GM18498 (cell line): ENCODE data around the gene NDST1.
"Not testable (repeated sequence)": the region's sequence is repeated elsewhere in the genome, so short reads cannot be mapped to it uniquely, and the experiment has no call there.

Experiments used
- ATAC-seq: cut with Tn5 transposase; IDR thresholded peaks from one replicate; pipeline ENCODE4 v1.9.1; 2021; ENCODE audit warnings: mild to moderate bottlenecking, moderate library complexity; ENCODE audit not compliant: unreplicated experiment

The NDST1 gene

GRCh38 chr5:150506571-150507473 lies 1.1 kb upstream of the NDST1 start:
- ATAC-seq = no peak

GRCh38 chr5:150508277-150508640 lies 328 bp downstream of the NDST1 start:
- ATAC-seq = no peak

- no peak for ATAC-seq
Observed at GRCh38 chr5:150508828-150509227, 897 bp downstream of the NDST1 start.

DNA sequence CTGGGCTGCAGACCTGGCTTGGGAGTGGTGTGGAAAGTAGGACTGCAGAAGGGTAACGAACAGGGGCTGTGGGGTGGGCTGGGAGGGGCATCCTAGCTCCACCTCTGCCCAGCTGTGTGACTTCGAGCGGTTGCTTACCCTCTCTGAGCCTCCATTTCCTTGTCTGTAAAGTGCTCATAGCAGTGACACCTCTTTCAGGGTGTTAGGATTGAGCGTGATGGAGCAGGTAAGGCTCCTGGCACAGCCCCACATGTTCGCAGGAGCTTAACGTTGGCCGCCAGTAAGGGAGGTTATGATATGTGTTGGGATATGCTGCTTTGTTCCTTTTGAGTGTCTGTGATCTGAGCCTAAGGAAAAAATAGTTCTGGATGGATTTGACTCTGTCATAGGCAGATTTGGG lies 2.1 kb downstream of the NDST1 start:
- no peak for ATAC-seq

DNA sequence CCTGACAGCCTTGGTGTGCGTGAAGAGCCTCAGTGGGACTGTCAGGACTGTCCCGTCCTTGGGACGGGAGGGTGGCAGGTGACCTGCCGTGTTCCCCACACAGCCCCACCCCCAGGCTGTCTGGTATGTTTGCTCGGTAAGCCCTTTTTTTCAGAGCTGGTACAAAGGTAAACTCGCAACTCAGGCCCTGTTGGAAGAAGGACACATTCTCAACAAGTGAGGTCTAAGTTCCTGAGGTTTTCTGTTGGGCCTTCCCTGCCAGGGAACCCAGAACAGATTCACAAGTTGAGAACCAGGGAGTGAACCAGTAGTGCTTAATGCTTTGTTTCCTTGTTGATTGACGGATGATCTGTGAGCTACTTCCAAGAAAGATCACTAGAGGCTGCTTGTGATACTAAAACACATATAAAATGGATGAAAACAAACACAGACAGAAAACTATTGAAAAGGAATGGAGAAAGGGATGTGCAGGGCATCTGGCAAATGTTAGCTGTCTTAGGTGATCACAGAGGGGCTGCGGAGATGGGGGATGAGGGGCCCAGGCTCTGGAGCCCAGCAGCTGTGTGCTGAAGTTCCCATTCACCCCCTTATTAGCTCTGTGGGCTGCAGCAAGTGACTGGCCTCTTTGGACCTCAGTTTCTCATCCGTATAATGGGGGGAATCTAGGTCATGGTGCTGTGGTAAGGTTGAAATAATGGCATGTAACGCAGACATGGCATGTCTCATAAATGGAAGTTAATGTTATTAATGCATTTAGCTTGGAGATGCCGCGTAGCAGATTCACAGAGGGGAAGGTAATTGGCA lies 2.7 kb downstream of the NDST1 start:
- no peak for ATAC-seq

- ATAC-seq = no peak
Observed at GRCh38 chr5:150511578-150512367, 3.8 kb downstream of the NDST1 start.

GRCh38 chr5:150512368-150512747 lies 4.4 kb downstream of the NDST1 start:
- no peak for ATAC-seq

DNA sequence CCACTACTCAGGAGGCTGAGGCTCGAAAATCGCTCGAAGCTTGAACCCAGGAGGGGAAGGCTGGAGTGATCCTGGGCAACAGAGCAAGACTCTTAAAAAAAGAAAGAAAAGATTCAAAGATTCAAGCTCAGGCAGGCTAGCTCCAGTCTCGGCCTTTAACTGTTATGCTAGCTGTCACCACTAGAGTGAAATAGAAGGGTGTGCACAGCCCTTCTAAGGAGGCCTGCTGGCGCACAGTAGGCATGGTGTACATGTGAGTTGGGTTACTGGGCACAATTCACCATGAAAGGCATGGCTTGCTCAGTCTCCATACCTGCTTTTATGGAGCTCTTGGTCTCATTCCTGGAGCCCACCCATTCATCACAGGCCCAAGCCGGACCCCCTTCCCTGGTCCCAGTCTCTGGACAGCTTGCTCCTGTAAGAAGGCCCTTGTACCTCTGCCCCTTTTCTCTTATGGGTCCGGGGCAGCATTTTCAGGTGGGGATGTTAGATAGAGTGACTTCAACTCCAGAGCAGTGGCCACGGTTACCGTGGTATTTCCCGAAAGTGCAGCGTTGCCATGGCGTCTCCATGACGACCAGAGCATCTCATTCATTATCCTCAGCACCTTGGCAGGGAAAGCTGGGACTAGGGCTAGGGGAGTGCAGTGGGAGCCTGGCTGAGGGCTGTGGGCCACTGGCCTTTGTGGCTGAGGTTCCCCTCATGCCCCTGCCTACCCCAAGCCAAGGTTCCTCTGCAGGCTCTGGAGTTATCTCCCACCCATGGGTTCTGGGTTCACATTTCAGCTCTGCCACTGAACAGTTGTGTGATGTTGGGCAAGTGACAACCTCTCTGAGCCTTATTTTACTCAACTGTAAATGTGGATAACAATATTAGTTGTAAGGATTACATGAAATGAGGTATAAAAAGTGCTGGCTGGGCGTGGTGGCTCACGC lies 5.7 kb downstream of the NDST1 start:
- ATAC-seq = no peak

DNA sequence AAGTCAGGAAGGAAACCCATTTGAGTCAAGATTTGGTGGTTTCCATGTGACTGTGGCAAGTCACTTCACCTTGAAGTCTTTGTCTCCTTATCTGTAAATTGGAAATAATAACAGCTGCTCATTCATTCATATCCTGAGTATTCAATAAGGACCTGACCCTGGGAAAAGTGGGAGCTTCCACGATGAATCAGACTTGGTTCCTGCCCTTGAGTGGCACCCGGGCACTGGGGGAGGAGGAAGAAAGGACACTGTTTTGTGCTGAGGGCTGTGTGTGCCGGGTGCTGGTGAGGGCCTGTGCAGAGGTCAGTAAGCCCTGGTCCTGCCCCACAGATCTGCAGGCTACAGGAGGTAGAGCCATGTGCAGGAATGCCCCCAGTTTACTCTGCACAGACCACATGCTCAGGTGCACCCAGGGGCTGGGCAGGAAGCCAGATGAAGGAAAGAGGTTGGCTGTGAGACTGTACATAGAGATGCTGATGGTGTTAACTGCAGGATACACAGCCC lies 6.8 kb downstream of the NDST1 start:
- ATAC-seq = no peak

DNA sequence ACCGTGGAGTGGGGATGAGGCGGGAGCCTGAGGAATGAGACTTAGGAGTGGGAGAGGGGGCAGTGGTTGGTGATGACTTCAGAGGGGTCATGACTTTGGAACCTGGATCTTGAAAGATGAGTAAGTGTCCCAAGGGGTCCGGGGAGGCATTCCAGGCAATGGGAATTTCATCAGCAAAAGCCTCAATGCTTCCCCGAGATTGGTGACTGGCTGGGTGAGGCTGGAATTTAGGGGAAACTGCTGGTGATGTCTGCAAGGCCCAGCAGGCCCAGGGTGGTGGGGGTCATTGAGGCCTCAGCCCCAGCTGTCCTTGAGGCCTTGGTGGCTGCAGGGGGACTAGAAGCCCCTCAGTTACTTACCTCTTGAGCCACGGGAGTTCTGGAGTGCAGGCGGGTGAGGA lies 7.5 kb downstream of the NDST1 start:
- ATAC-seq = no peak

GRCh38 chr5:150516011-150516410 lies 8.1 kb downstream of the NDST1 start:
- no peak for ATAC-seq

DNA sequence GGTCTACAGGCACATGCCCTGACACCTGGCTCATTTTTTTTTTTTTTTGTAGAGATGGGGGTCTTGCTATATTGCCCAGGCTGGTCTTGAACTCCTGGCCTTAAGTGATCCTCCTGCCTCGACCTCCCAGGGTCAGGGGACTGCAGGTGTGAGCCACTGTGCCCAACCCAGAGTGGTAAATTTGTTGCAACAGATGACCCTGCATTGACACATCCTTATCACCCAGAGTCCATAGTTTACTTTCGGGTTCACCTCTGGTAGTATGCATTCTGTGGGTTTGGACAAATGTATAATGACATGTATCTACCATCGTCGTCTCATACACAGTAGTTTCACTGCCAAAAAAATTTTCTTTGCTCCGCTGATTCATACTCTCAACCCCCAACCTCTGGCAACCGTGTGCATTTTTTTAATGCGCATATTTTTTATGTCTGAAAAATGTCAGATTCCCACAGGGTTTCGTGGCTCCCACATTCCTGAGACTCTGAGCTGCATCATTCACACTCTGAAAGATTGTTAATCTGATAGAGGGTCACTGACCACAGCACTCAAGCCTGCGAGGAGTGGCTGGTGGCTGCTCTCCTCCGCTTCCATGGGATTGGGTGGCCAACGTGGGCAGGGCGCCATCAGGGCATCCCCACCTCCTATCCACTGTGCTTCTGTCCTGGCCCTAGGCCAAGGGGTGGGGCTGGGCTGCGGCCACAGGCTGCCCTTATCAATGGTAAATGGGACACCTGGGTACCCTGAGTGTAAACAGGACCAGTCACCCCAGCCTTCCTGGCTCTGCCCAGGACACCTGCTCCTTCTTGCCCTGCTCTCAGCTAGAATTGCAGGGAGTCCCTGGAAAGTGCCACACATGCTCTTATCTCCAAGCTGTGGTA lies 9.6 kb downstream of the NDST1 start:
- no peak for ATAC-seq

DNA sequence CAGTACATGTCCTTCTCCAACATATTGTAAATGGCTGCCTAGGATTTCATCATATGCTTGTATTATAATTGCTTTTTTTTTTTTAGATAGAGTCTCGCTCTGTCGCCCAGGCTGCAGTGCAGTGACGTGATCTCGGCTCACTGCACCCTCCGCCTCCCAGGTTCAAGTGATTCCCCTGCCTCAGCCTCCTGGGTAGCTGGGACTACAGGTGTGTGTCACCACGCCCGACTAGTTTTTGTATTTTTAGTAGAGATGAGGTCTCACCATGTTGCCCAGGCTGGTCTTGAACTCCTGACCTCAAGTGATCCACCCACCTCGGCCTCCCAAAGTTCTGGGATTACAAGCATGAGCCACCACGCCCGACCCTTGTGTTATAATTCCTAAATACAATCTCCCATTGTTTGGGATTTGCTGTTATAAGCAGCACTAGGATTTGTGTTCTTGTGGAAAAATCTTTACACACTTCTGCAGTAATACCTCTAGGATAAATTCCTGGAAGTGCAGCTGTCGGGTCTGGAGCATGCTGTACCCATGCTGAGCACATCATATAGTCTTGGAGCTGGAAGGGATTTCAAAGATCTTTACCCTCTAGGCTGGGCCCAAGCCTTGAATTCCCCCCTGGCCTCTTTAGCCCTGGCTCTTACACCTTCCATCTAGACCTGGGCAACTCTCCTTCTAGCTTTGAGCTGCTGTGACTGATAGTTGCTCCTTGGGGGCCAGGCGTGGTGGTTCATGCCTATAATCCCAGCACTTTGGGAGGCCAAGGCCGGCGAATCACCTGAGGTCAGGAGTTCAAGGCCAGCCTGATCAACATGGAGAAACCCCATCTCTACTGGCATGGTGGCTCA lies 11.0 kb downstream of the NDST1 start:
- ATAC-seq = not testable (repeated sequence)

DNA sequence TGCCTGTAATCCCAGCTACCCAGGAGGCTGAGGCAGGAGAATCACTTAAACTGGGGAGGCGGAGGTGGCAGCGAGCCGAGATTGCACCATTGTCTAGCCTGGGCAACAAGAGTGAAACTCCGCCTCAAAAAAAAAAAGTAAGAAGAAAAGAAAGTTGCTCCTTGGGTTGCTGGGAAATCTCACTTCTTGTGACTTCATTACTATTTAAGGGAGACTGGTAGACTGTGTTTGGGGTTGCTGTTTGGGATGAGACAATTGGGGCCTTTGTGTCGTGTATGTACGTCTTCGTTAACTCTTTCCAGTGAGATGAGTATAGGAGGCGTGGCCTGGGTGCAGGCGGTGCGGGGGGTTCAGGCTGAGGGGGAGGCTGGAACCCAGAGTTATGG lies 11.6 kb downstream of the NDST1 start:
- ATAC-seq = no peak

DNA sequence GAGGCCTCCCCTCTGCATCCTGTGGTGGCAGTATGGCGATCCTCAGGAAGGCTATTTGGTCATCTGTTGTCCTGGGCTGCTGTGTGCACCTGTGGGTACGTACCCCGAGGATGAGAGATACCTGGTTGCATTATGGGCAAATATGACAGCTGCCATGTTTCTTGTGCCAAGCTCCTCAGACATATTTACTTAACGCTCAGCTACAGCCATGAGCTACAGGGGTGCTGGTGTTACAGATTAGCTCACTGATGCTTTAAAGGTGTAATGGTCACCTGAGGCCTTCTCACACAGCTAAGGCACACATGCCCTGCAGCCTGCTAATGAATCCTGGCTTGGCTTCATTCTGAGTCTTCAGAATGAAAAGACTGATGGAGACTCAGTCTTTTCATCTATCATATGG lies 12.0 kb downstream of the NDST1 start:
- ATAC-seq = no peak

- no peak for ATAC-seq
Observed at GRCh38 chr5:150520747-150521521, 13.0 kb downstream of the NDST1 start.

DNA sequence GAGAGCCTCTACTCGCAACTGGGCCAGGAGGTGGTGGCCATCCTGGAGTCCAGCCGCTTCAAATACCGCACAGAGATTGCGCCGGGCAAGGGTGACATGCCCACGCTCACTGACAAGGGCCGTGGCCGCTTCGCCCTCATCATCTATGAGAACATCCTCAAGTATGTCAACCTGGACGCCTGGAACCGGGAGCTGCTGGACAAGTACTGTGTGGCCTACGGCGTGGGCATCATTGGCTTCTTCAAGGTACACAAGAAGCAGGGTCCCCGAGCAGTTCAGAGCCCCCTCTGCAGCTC lies 13.5 kb downstream of the NDST1 start:
- no peak for ATAC-seq
